ENCODE results near the gene THSD4.
"Not testable (repeated sequence)": the region's sequence is repeated elsewhere in the genome, so short reads cannot be mapped to it uniquely, and the experiment has no call there.

Gene THSD4

GRCh38 chr15:71707230-71708050 lies 592.2 kb downstream of the THSD4 start:
- DNase-seq = no peak

- no peak for DNase-seq
These were observed 592.8 kb downstream of the THSD4 start for GRCh38 chr15:71708051-71708429.

- DNase-seq = no peak
These were observed 593.5 kb downstream of the THSD4 start for GRCh38 chr15:71708741-71709140.

GRCh38 chr15:71709808-71710418 lies 594.6 kb downstream of the THSD4 start:
- no peak for DNase-seq

GRCh38 chr15:71712182-71712581 lies 596.9 kb downstream of the THSD4 start:
- DNase-seq = no peak

- no peak for DNase-seq
These were observed 598.0 kb downstream of the THSD4 start for GRCh38 chr15:71713191-71713809.

- no peak for DNase-seq
These were observed 600.6 kb downstream of the THSD4 start for GRCh38 chr15:71715914-71716313.

- DNase-seq = no peak
These were observed 601.7 kb downstream of the THSD4 start for GRCh38 chr15:71716990-71717389.

GRCh38 chr15:71718116-71718910 lies 603.0 kb downstream of the THSD4 start:
- no peak for DNase-seq

GRCh38 chr15:71723344-71723743 lies 608.1 kb downstream of the THSD4 start:
- no peak for DNase-seq

GRCh38 chr15:71725207-71725955 lies 610.1 kb downstream of the THSD4 start:
- not testable (repeated sequence) for DNase-seq

GRCh38 chr15:71728881-71729280 lies 613.6 kb downstream of the THSD4 start:
- no peak for DNase-seq

GRCh38 chr15:71729319-71729718 lies 614.0 kb downstream of the THSD4 start:
- no peak for DNase-seq

- DNase-seq = no peak
These were observed 615.2 kb downstream of the THSD4 start for GRCh38 chr15:71730277-71731144.

GRCh38 chr15:71732636-71733035 lies 617.4 kb downstream of the THSD4 start:
- no peak for DNase-seq

- no peak for DNase-seq
These were observed 617.9 kb downstream of the THSD4 start for GRCh38 chr15:71733122-71733521.

- DNase-seq = no peak
These were observed 619.6 kb downstream of the THSD4 start for GRCh38 chr15:71734709-71735384.

GRCh38 chr15:71735385-71735757 lies 620.1 kb downstream of the THSD4 start:
- DNase-seq = no peak

GRCh38 chr15:71736286-71736947 lies 621.1 kb downstream of the THSD4 start:
- DNase-seq = no peak

- DNase-seq = no peak
These were observed 622.5 kb downstream of the THSD4 start for GRCh38 chr15:71737761-71738160.
